ENCODE data around the gene PTH2.

PTH2 gene

DNA sequence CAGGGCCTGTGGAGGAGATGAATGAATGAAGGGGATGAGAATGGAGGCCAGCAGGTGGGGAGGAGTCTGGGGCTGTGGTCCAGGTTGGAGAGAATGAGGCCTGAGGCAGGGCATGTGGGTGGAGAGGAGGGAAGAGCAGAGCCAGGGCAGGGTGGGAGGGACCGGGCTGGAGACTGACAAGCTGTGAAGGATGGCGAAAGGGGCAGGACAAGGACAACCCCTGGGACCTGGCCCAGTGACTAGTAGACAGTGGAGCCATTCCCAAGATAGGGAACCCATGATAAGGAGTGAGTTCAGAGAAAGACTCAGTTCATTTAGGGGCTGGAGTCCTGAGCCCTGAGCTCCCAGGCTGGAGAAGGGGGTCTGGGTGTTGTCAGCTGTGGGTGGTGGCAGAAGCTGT, 3.0 kb downstream of the PTH2 start:
- Mint-ChIP-seq H3K4me3 (peak overlapping the region; percentile 27), H3K36me3 (ENCODE audit: low read depth) (peaks cover 4% of the 10 kb centered on the region), H3K27me3 (ENCODE audit: low read depth) (peaks cover 72% of the 10 kb centered on the region), H3K9me3 (no peaks in the 10 kb centered on the region), H3K27ac (no peak overlapping the region), H3K4me1 (ENCODE audit: low read depth) (peaks cover 26% of the 10 kb centered on the region)
- no peak for DNase-seq (ENCODE audit: low spot score)

DNA sequence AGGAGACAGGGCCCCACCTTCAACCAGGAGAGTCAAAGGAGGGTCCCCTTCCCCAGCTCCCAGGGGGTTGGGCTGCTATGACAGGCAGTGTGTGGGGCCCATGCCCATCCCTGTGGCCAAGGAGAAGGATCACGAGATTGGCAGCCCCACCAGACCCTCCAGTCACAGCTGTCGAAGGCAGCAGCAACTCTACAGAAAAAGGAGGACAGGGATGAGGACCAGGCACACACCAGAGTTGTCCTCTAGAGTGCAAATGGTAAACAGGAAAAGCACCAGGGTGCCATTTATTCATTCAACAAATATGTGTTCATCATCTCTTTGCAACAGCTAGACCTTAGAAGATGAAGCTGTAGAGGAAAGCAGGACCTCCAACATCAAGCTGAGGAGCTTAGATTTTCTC, 4.1 kb downstream of the PTH2 start:
- Mint-ChIP-seq H3K27ac (no peak overlapping the region), H3K4me1 (ENCODE audit: low read depth) (peaks cover 21% of the 10 kb centered on the region), H3K4me3 (no peak overlapping the region), H3K27me3 (ENCODE audit: low read depth) (peaks cover 62% of the 10 kb centered on the region), H3K36me3 (ENCODE audit: low read depth) (peaks cover 4% of the 10 kb centered on the region), H3K9me3 (no peaks in the 10 kb centered on the region)
- no peak for DNase-seq (ENCODE audit: low spot score)

DNA sequence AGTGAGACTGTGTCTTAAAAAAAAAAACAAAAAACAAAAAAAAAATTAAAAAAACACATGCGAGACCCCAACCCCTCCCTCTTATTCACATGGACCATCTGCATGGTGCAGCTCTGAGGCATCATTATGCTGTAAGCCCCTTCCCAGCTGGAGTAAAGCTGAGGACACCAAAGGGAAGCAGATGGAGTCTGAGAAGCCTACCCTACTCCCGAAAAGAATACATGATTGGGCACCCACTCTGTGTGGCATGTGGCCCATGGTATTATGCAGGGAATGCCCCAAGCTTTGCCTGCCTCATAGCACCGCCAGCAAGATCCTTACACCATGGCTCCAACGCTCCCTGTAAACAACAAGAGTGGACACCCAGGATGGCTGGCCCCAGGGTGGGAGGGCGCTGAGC, 4.7 kb downstream of the PTH2 start:
- no peak overlapping the region for H3K4me3 Mint-ChIP-seq
- peaks cover 55% of the 10 kb centered on the region for H3K27me3 Mint-ChIP-seq (ENCODE audit: low read depth)
- H3K27ac Mint-ChIP-seq, result no peak overlapping the region
- peaks cover 4% of the 10 kb centered on the region for H3K36me3 Mint-ChIP-seq (ENCODE audit: low read depth)
- peaks cover 14% of the 10 kb centered on the region for H3K4me1 Mint-ChIP-seq (ENCODE audit: low read depth)
- no peak for DNase-seq (ENCODE audit: low spot score)
- H3K9me3 Mint-ChIP-seq, result no peaks in the 10 kb centered on the region

DNA sequence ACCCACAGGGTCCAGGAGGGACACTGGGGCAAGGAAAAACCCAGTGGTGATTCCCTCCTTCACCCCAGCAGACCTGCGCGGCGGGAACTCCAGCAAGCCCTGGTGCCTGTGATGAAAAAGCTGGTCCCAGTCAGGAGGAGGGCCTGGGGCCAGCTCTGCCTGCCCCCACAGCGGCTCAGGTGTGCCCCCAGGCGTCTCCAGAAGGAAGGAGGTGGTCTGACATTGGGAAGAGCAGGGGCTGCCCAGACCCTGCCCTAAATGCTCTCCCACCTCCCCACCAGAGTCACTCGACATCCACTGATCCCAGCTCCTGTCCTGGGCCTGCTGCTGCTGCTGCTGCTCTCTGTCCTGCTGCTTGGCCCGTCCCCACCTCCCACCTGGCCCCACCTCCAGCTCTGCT, 6.2 kb downstream of the PTH2 start:
- peaks cover 9% of the 10 kb centered on the region for H3K4me1 Mint-ChIP-seq (ENCODE audit: low read depth)
- H3K36me3 Mint-ChIP-seq (ENCODE audit: low read depth), result peaks cover 4% of the 10 kb centered on the region
- H3K4me3 Mint-ChIP-seq, result no peak overlapping the region
- peaks cover 49% of the 10 kb centered on the region for H3K27me3 Mint-ChIP-seq (ENCODE audit: low read depth)
- no peak for DNase-seq (ENCODE audit: low spot score)
- no peak overlapping the region for H3K27ac Mint-ChIP-seq
- no peaks in the 10 kb centered on the region for H3K9me3 Mint-ChIP-seq

DNA sequence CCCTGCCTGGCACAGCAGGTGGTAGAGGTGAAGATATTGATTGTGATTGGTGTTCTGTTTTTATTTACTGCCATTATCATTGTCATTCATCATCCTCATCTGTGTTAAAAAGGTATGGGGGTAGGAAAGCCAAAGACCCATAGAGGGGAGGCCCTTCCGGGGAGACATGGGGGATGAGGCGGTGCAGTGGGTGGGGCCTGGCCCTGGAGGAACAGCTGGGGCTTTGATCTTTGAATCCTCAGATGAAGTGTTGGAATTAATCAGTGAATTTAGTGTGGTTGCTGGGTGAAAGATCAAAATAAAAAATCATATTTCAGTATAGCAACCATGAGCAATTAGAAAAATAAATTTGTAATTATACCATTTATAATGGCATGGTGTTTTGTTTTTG, 7.4 kb downstream of the PTH2 start:
- no peaks in the 10 kb centered on the region for H3K9me3 Mint-ChIP-seq
- no peak overlapping the region for H3K4me3 Mint-ChIP-seq
- H3K27ac Mint-ChIP-seq, result peak overlapping the region; percentile 5
- H3K27me3 Mint-ChIP-seq (ENCODE audit: low read depth), result peaks cover 38% of the 10 kb centered on the region
- DNase-seq (ENCODE audit: low spot score), result no peak
- peaks cover 15% of the 10 kb centered on the region for H3K4me1 Mint-ChIP-seq (ENCODE audit: low read depth)
- H3K36me3 Mint-ChIP-seq (ENCODE audit: low read depth), result peaks cover 1% of the 10 kb centered on the region

DNA sequence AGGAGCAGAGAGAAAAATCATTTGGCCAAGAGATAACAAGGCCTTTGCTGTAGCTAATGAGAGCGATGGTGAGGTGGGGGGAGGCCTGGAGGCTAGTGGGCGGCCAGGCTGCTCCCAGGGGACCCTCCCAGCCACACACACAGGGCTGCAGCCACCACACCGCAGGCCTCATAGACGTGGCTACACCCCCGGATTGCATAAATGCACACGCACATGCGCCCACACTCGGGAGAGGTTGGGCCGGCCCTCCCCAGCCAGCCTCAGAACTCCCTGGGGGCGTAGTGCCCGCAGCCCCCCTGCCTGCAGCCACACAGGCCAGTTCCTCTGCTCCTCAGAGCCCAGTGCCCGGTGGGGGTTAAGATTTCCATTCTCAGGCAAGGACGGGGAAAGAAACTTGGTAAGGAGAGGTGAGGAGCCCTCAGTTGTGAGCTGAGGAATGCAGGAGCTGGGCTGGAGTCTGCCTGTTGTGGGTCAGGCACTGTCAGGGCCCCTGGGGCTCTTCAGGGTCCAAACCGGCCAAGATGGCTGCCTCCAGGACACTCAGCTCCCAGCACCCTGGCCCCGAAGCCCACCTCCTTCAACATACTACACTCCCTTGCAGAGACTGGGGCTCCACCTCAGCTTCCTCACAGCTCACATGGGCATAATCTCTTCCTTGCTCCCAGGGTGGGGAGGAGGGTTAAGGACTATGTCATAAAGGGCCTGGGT, 8.0 kb downstream of the PTH2 start:
- Mint-ChIP-seq H3K4me1 (ENCODE audit: low read depth) (peaks cover 15% of the 10 kb centered on the region), H3K4me3 (no peak overlapping the region), H3K9me3 (no peaks in the 10 kb centered on the region), H3K27me3 (ENCODE audit: low read depth) (peaks cover 32% of the 10 kb centered on the region), H3K27ac (no peak overlapping the region), H3K36me3 (ENCODE audit: low read depth) (peaks cover 1% of the 10 kb centered on the region)
- no peak for DNase-seq (ENCODE audit: low spot score)

DNA sequence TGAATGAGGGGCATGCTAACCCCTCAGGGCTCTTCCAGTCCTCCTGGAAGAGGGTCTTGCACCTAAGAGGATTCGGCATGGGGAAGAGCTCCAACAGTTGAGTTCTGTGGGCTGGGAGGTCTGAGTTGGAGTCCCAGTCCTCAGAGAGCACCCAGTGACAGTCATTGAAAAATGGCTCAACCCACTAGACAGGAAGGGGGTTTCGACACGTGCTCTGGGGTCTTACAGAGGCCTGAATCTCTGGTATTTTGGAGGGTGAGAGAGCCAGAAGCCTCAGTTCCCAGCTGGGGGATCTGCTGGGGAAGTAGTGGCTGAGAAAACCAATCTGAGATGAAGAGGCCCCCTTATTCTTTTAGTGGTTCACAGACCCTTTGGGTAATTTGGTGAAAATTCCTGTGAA, 9.0 kb downstream of the PTH2 start:
- DNase-seq (ENCODE audit: low spot score), result no peak
- no peaks in the 10 kb centered on the region for H3K9me3 Mint-ChIP-seq
- H3K4me1 Mint-ChIP-seq (ENCODE audit: low read depth), result peaks cover 25% of the 10 kb centered on the region
- no peak overlapping the region for H3K27ac Mint-ChIP-seq
- H3K4me3 Mint-ChIP-seq, result no peak overlapping the region
- peaks cover 3% of the 10 kb centered on the region for H3K36me3 Mint-ChIP-seq (ENCODE audit: low read depth)
- peaks cover 22% of the 10 kb centered on the region for H3K27me3 Mint-ChIP-seq (ENCODE audit: low read depth)

DNA sequence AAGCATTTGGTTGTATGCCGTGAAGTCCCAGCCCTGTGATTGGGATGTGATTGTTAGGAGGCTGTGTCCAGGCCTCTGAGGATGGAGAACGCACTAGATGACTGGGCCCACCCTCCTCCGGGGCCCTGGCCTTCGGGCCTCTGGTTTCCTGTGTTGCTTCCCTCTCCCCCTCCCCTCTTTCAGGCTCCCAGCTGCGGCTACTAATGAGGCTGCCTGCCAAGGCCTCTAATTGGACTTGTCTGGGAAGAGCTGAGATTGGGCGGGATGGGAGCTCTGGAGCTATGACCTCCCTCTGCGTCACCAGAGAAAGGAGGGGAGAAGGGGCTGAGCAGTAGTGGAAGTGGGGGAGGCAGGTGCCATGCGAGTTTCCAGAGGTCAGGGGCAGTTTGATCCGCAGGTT, 9.9 kb downstream of the PTH2 start:
- H3K27ac Mint-ChIP-seq, result no peak overlapping the region
- peaks cover 14% of the 10 kb centered on the region for H3K27me3 Mint-ChIP-seq (ENCODE audit: low read depth)
- DNase-seq (ENCODE audit: low spot score), result no peak
- H3K9me3 Mint-ChIP-seq, result no peaks in the 10 kb centered on the region
- H3K36me3 Mint-ChIP-seq (ENCODE audit: low read depth), result peaks cover 5% of the 10 kb centered on the region
- H3K4me1 Mint-ChIP-seq (ENCODE audit: low read depth), result peaks cover 33% of the 10 kb centered on the region
- no peak overlapping the region for H3K4me3 Mint-ChIP-seq

DNA sequence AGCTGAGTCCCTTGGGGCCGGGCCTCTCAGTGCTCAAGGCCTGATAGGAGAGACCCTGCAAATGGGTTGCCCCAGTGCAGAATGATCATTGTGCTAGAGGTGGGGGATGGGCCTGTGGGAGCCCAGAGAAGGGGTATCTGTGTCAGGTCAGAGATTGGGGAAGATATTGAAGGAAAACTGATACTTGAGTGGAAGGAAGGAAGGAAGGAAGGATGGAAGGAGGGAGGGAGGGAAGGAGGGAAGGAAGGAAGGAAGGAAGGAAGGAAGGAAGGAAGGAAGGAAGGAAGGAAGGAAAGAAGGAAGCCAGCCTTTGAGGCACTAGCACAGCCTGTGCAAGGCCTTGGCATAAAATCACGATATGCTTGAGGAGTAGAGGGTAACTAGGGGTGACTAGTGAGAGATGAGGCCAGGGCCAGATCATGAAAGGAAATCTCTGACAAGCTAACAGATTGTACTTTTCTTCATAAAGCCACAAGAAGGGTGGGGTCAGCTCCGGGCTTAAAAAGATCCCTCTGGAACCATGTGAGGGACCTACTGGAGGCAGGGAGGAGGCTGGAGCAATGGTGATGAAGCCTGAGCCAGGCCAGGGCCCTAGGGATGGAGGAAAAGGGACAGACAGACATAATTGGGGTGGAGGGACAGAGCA, 11.4 kb downstream of the PTH2 start:
- H3K27ac Mint-ChIP-seq, result peak overlapping the region; percentile 62
- peaks cover 47% of the 10 kb centered on the region for H3K4me1 Mint-ChIP-seq (ENCODE audit: low read depth)
- no peaks in the 10 kb centered on the region for H3K9me3 Mint-ChIP-seq
- H3K27me3 Mint-ChIP-seq (ENCODE audit: low read depth), result peaks cover 6% of the 10 kb centered on the region
- no peak overlapping the region for H3K4me3 Mint-ChIP-seq
- peaks cover 5% of the 10 kb centered on the region for H3K36me3 Mint-ChIP-seq (ENCODE audit: low read depth)
- DNase-seq (ENCODE audit: low spot score), result no peak

DNA sequence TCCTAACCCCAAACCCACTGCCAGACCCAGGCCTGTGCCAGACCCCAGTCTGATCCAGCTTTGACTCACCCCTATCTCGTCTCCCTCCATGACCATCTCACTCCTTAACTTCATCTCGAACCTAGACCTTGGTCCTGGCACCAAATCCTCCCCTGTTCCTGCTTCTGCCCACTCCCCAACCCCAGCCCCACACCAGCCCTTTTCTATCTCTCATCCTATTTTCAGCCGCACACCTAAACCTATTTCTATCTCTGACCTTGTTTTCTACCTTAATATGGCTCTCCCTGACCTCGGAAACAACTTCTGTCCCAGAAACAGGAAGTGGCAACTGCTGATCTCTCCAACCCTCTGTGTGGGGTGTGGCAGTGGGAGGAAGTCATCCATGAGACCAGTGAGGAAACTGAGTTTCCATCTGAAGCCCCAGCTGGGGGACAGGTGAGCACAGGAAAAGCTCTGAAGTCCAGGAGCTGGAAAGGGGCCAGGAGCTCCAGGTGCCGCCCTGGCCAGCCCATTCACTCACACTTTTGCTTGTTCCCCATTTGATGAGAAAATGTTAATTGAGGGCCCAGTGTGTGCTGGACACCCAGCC, 13.7 kb downstream of the PTH2 start:
- DNase-seq (ENCODE audit: low spot score), result no peak
- Mint-ChIP-seq H3K27me3 (ENCODE audit: low read depth) (peaks cover 3% of the 10 kb centered on the region), H3K9me3 (no peaks in the 10 kb centered on the region), H3K4me1 (ENCODE audit: low read depth) (peaks cover 53% of the 10 kb centered on the region), H3K27ac (peak overlapping the region; percentile 96), H3K4me3 (peak overlapping the region; percentile 71), H3K36me3 (ENCODE audit: low read depth) (peaks cover 5% of the 10 kb centered on the region)

DNA sequence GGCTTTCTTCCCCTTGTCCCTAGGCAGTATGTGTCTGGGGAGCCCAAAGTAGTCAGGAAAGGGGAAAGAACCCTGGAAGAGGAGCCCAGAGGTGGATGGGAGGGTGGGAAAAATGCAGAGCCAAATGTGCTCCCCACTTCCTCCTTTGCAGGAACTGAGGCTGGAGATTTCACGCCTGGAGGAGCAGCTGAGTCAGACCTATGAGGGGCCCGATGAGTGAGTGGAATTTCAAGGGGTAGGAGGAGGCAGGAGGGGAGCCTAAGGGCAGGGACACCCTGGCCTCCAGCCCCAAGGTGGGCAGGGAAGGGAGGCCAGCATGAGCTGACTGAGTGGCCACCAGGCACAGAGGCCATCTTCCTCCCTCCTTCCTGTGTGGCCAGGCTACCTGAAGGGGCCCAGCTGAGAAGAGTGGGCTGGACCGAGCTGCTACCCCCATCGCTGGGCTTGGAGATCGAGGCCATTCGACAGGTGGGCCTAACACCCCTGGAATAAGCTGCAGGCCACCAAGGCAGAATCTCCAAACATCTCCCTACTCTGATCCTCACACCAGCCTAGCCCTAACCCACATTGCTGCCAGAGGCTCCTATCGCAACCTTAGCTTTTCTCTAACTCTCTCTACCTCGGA, 14.3 kb downstream of the PTH2 start:
- peak overlapping the region; percentile 96 for H3K27ac Mint-ChIP-seq
- H3K9me3 Mint-ChIP-seq, result no peaks in the 10 kb centered on the region
- peaks cover 53% of the 10 kb centered on the region for H3K4me1 Mint-ChIP-seq (ENCODE audit: low read depth)

DNA sequence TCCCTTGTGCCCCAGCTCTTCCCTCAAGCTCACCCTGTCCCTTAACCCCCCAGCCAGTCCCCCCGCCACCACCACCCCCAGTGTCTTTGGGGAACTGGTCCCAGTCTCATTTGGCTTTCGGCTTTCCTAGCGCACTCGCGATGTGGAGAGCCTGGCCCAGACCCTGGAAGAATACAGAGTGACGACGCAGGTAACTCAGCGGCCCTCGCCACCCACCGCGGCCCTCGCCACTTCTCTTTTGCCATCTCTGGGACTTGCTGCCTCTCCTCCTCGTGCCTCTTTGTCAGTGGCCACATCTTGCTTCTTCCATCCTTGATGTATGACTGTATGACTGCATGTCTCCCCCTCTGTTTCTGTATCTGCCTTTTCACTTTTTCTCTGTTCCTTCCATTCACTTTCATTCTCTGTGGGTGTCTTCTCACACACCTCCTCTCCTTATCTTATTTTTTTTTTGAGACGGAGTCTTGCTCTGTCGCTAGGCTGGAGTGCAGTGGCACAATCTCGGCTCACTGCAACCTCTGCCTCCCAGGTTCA, 15.7 kb downstream of the PTH2 start:
- H3K4me1 Mint-ChIP-seq (ENCODE audit: low read depth), result peaks cover 58% of the 10 kb centered on the region
- peak overlapping the region; percentile 7 for H3K27ac Mint-ChIP-seq
- peaks cover 5% of the 10 kb centered on the region for H3K36me3 Mint-ChIP-seq (ENCODE audit: low read depth)
- no peaks in the 10 kb centered on the region for H3K9me3 Mint-ChIP-seq
- DNase-seq (ENCODE audit: low spot score), result no peak
- peaks cover 3% of the 10 kb centered on the region for H3K27me3 Mint-ChIP-seq (ENCODE audit: low read depth)
- peak overlapping the region; percentile 54 for H3K4me3 Mint-ChIP-seq

More for the DNA sequence above, 14.3 kb downstream of the PTH2 start:
- Mint-ChIP-seq H3K36me3 (ENCODE audit: low read depth) (peaks cover 5% of the 10 kb centered on the region), H3K27me3 (ENCODE audit: low read depth) (peaks cover 3% of the 10 kb centered on the region), H3K4me3 (peak overlapping the region; percentile 71)
- DNase-seq (ENCODE audit: low spot score), result no peak

DNA sequence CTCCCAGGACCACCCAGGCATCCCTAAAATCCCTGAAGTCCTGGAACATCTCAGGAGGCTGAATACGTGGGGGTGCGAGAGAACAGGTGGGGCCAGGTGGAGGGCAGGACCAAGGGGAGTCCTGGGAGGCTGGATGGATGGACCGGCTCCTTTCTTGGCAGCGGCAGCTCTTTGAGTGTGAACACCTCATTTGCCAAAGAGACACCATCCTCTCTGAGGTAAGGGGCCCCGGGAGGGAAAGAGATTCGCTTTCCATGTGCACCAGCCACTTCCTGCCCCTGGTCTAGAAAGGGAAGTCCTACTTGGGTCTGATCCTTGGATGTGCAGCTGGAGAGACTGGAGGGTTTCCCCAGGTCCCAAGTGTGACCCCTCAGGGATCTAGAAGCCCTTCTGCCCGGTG, 16.2 kb downstream of the PTH2 start:
- H3K27ac Mint-ChIP-seq, result no peak overlapping the region
- H3K4me1 Mint-ChIP-seq (ENCODE audit: low read depth), result peaks cover 56% of the 10 kb centered on the region
- H3K27me3 Mint-ChIP-seq (ENCODE audit: low read depth), result no peaks in the 10 kb centered on the region

More for the DNA sequence above, 16.2 kb downstream of the PTH2 start:
- Mint-ChIP-seq H3K9me3 (no peaks in the 10 kb centered on the region), H3K4me3 (no peak overlapping the region), H3K36me3 (ENCODE audit: low read depth) (peaks cover 5% of the 10 kb centered on the region)
- no peak for DNase-seq (ENCODE audit: low spot score)

Measured in T-helper 2 cell treated with Interferon-gamma antibody and Interleukin-4, amounts not matched to agents 5 μg/mL and 100 μg/mL, for 36 hours (primary cell).